Gastroesophageal sphincter (tissue), 4 donors: ENCODE measurements around the gene CDH9. TPM values are rescaled to one million over a fixed set of nuclear protein-coding genes. Genes with fewer than 3 reads are reported as not detected.

Experiments
- ATAC-seq: fragments of 150-250 bp; one replicate; pipeline ENCODE4 v1.9.1; 2016; ENCODE audit warnings: mild to moderate bottlenecking, moderate library complexity
- H3K27ac ChIP-seq, 4 donors: fragments of 200-600 bp; sonication (generic) in 3 of 4; 1 replicate in 3 of 4; 2 replicates in 1 of 4; pipeline ENCODE4 v1.5.1; 2016 to 2019
- H3K27me3 ChIP-seq: fragments of 200-600 bp; sonication (generic); one replicate; pipeline ENCODE4 v1.5.1; 2019
- H3K36me3 ChIP-seq, 2 donors: fragments of 200-600 bp; sonication (generic); one replicate each; pipeline ENCODE4 v1.5.1; 2019; ENCODE audit warnings: control low read depth in 1 of 2
- H3K4me1 ChIP-seq, 3 donors: fragments of 200-600 bp; sonication (generic); 1 replicate in 2 of 3; 2 replicates in 1 of 3; pipeline ENCODE4 v1.5.1; 2016 to 2019; ENCODE audit warnings: control low read depth in 2 of 3
- H3K4me3 ChIP-seq, 2 donors: fragments of 200-600 bp; sonication (generic); one replicate each; pipeline ENCODE4 v1.5.1; 2019; ENCODE audit warnings: mild to moderate bottlenecking in 1 of 2, moderate library complexity in 1 of 2
- H3K9me3 ChIP-seq, 3 donors: fragments of 200-600 bp; sonication (generic); one replicate each; pipeline ENCODE4 v1.5.1; 2017 to 2019; ENCODE audit warnings: control low read depth in 2 of 3
- CTCF ChIP-seq, 4 experiments: fragments of 200-600 bp in 2 of 4; fragments of 450-650 bp in 2 of 4; sonication (generic) in 1 of 4; IDR thresholded peaks; one replicate each; pipeline ENCODE4 v1.5.1; 2017 to 2019; ENCODE audit warnings: antibody characterized with exemption in 4 of 4, mild to moderate bottlenecking in 2 of 4, moderate library complexity in 2 of 4
- EP300 ChIP-seq: sonication (generic); formaldehyde crosslinking; IDR thresholded peaks from one replicate; pipeline ENCODE4 v1.6.1; 2017; ENCODE audit warnings: antibody characterized with exemption, mild to moderate bottlenecking
- POLR2A ChIP-seq, 2 donors: fragments of 450-650 bp; IDR thresholded peaks; one replicate each; pipeline ENCODE4 v1.6.1; 2017; ENCODE audit warnings: antibody characterized with exemption in 2 of 2, mild to moderate bottlenecking in 2 of 2, moderate library complexity in 1 of 2
- POLR2AphosphoS5 ChIP-seq: sonication (generic); formaldehyde crosslinking; IDR thresholded peaks from one replicate; pipeline ENCODE4 v1.6.1; 2017; ENCODE audit warnings: antibody characterized with exemption
- WGBS, 2 donors: methylation state at CpG; one replicate each; pipeline ENCODE4 v1.1.5; 2018; ENCODE audit warnings: low coverage in 1 of 2; 5-methylcytosine and 5-hydroxymethylcytosine counted together
- total RNA-seq, 4 donors: library from RNA; depleted of rRNA; stranded (reverse); fragments of >200 nt; gene quantifications; one replicate each; pipeline ENCODE4 v1.1.0, GENCODE V29; 2016

The CDH9 gene
- total RNA-seq, 4 donors from 2014 or later: not detected

GRCh38 chr5:27062451-27062850 lies 24.1 kb upstream of the CDH9 start:
- Histone ChIP-seq H3K36me3 (no peaks in the 10 kb centered on the region), H3K27ac (no peak overlapping the region), H3K4me3 (no peak overlapping the region), H3K9me3 (no peaks in the 10 kb centered on the region), H3K27me3 (no peaks in the 10 kb centered on the region), H3K4me1 (no peaks in the 10 kb centered on the region)
- 57 to 64% methylated on average over 2 of the region's 2 CpGs for WGBS, 2 donors
- TF ChIP-seq CTCF (IDR thresholded peaks at IDR 0.05) (no peak), EP300 (no peak), POLR2A (IDR thresholded peaks at IDR 0.05) (no peak), POLR2AphosphoS5 (no peak)
- no peak for ATAC-seq

- no peak overlapping the region for H3K27ac ChIP-seq
- H3K4me1 ChIP-seq: no peaks in the 10 kb centered on the region
- no peaks in the 10 kb centered on the region for H3K9me3 ChIP-seq
- TF ChIP-seq POLR2A (IDR thresholded peaks at IDR 0.05) (no peak), CTCF (IDR thresholded peaks at IDR 0.05) (no peak), EP300 (no peak), POLR2AphosphoS5 (no peak)
- no peaks in the 10 kb centered on the region for H3K36me3 ChIP-seq
- H3K4me3 ChIP-seq: no peak overlapping the region
- no peak for ATAC-seq
- no peaks in the 10 kb centered on the region for H3K27me3 ChIP-seq
These were observed 10.1 kb upstream of the CDH9 start for GRCh38 chr5:27048510-27048909.

GRCh38 chr5:27041372-27041771 lies 3.0 kb upstream of the CDH9 start:
- no peak for ATAC-seq
- no peak overlapping the region for H3K4me3 ChIP-seq
- H3K36me3 ChIP-seq: no peaks in the 10 kb centered on the region
- 100% methylated on average over 1 of the region's 1 CpG for WGBS, 2 donors
- H3K27ac ChIP-seq: no peak overlapping the region
- H3K9me3 ChIP-seq: no peaks in the 10 kb centered on the region
- H3K27me3 ChIP-seq: no peaks in the 10 kb centered on the region
- H3K4me1 ChIP-seq: no peaks in the 10 kb centered on the region
- no peak for TF ChIP-seq CTCF (IDR thresholded peaks at IDR 0.05)
- TF ChIP-seq POLR2A (IDR thresholded peaks at IDR 0.05): no peak
- no peak for TF ChIP-seq EP300
- TF ChIP-seq POLR2AphosphoS5: no peak

GRCh38 chr5:27034565-27034964 lies 3.8 kb downstream of the CDH9 start:
- WGBS, 2 donors: 74 to 79% methylated on average over 1 of the region's 1 CpG
- no peaks in the 10 kb centered on the region for H3K36me3 ChIP-seq

GRCh38 chr5:27026801-27027200 lies 11.6 kb downstream of the CDH9 start:
- Histone ChIP-seq H3K27ac (no peak overlapping the region), H3K9me3 (no peaks in the 10 kb centered on the region), H3K27me3 (no peaks in the 10 kb centered on the region), H3K4me1 (no peaks in the 10 kb centered on the region), H3K4me3 (no peak overlapping the region), H3K36me3 (no peaks in the 10 kb centered on the region)
- ATAC-seq: no peak
- WGBS, 2 donors: 83% methylated on average over 2 of the region's 2 CpGs
- TF ChIP-seq CTCF (IDR thresholded peaks at IDR 0.05) (no peak), POLR2AphosphoS5 (no peak), POLR2A (IDR thresholded peaks at IDR 0.05) (no peak)

More at GRCh38 chr5:27034565-27034964, 3.8 kb downstream of the CDH9 start:
- H3K27ac ChIP-seq: no peak overlapping the region
- TF ChIP-seq CTCF (IDR thresholded peaks at IDR 0.05) (no peak), POLR2A (IDR thresholded peaks at IDR 0.05) (no peak), EP300 (no peak), POLR2AphosphoS5 (no peak)
- no peak for ATAC-seq
- H3K9me3 ChIP-seq: no peaks in the 10 kb centered on the region
- no peaks in the 10 kb centered on the region for H3K27me3 ChIP-seq
- H3K4me1 ChIP-seq: no peaks in the 10 kb centered on the region
- H3K4me3 ChIP-seq: no peak overlapping the region
